GM23338 (cell line): ENCODE measurements around the gene SIRT1. TPM values are rescaled to one million over a fixed set of nuclear protein-coding genes. Genes with fewer than 3 reads are reported as not detected.

ENCODE experiments used
- ATAC-seq: fragments of 200-7000 bp; cut with Tn5 transposase; 3 replicates; pipeline ENCODE4 v1.9.1; 2020
- DNase-seq: peaks from one replicate; pipeline ENCODE4 v3.0.0-alpha.2; 2015; ENCODE audit warnings: low spot score
- H2AFZ ChIP-seq: fragments of 200-600 bp; sonication (generic); 2 replicates; pipeline ENCODE4 v1.8.0; 2016; ENCODE audit warnings: antibody characterized with exemption, mild to moderate bottlenecking, moderate library complexity
- H3F3A ChIP-seq: fragments of 200-600 bp; sonication (generic); replicated peaks from 2 replicates; pipeline ENCODE4 v1.8.0; 2017; ENCODE audit warnings: antibody characterized with exemption, mixed run types, low read depth
- H3K27ac ChIP-seq: fragments of 200-600 bp; sonication (generic); 2 replicates; pipeline ENCODE4 v1.6.1; 2016; ENCODE audit warnings: low read depth
- H3K27me3 ChIP-seq: fragments of 200-600 bp; sonication (generic); 2 replicates; pipeline ENCODE4 v1.8.0; 2016; ENCODE audit warnings: mild to moderate bottlenecking, mixed run types, moderate library complexity; ENCODE audit not compliant: insufficient read depth
- H3K36me3 ChIP-seq: fragments of 200-600 bp; sonication (generic); 2 replicates; pipeline ENCODE4 v1.8.0; 2016; ENCODE audit warnings: mild to moderate bottlenecking; ENCODE audit not compliant: insufficient read depth
- H3K4me1 ChIP-seq: fragments of 200-600 bp; sonication (generic); 2 replicates; pipeline ENCODE4 v1.8.0; 2016; ENCODE audit warnings: mild to moderate bottlenecking, moderate library complexity; ENCODE audit not compliant: insufficient read depth
- H3K4me2 ChIP-seq: fragments of 200-600 bp; sonication (generic); 2 replicates; pipeline ENCODE4 v1.7.1; 2017; ENCODE audit warnings: mixed run types
- H3K4me3 ChIP-seq: fragments of 200-600 bp; sonication (generic); 2 replicates; pipeline ENCODE4 v1.6.1; 2016; ENCODE audit warnings: mixed run types
- H3K79me2 ChIP-seq: fragments of 200-600 bp; sonication (generic); replicated peaks from 2 replicates; pipeline ENCODE4 v1.8.0; 2017; ENCODE audit warnings: mild to moderate bottlenecking; ENCODE audit not compliant: insufficient read depth
- H3K9me2 ChIP-seq: fragments of 200-600 bp; sonication (generic); 2 replicates; pipeline ENCODE4 v1.8.0; 2017; ENCODE audit not compliant: insufficient read depth
- H4K20me1 ChIP-seq: fragments of 200-600 bp; sonication (generic); replicated peaks from 2 replicates; pipeline ENCODE4 v1.8.0; 2017; ENCODE audit warnings: mild to moderate bottlenecking; ENCODE audit not compliant: insufficient read depth
- H3K27ac Mint-ChIP-seq: 2 replicates; pipeline ENCODE4 v1.8.0; 2020; ENCODE audit warnings: inconsistent platforms, mild to moderate bottlenecking, moderate library complexity, mixed read lengths
- H3K27me3 Mint-ChIP-seq: 3 replicates; pipeline ENCODE4 v1.8.0; 2022; ENCODE audit warnings: low read depth, mild to moderate bottlenecking, moderate library complexity, mixed read lengths, inconsistent platforms; ENCODE audit not compliant: insufficient read depth, poor library complexity
- H3K36me3 Mint-ChIP-seq: 3 replicates; pipeline ENCODE4 v1.8.0; 2021; ENCODE audit warnings: low read depth, mild to moderate bottlenecking, inconsistent platforms, moderate library complexity, mixed read lengths
- H3K4me1 Mint-ChIP-seq: 3 replicates; pipeline ENCODE4 v1.8.0; 2020; ENCODE audit warnings: mild to moderate bottlenecking, inconsistent platforms, mixed read lengths
- H3K4me3 Mint-ChIP-seq: 3 replicates; pipeline ENCODE4 v1.8.0; 2021; ENCODE audit warnings: moderate library complexity, mild to moderate bottlenecking, inconsistent platforms, mixed read lengths
- H3K9me3 Mint-ChIP-seq: 3 replicates; pipeline ENCODE4 v1.8.0; 2020; ENCODE audit warnings: moderate library complexity, mild to moderate bottlenecking, inconsistent platforms, mixed read lengths
- CREB1 ChIP-seq: fragments of 250-450 bp; sonication (Bioruptor Pico); IDR thresholded peaks from 2 replicates; pipeline ENCODE4 v1.5.0; 2020; ENCODE audit warnings: low read depth, mild to moderate bottlenecking, moderate library complexity
- CTCF ChIP-seq, 2 experiments: fragments of 200-600 bp in 1 of 2; sonication (generic) in 1 of 2; conservative IDR thresholded peaks; 2 replicates each; pipeline versions ENCODE4 v1.5.1 to v1.6.1; 2016 to 2017; ENCODE audit warnings: antibody characterized with exemption in 2 of 2, low read depth in 2 of 2, mild to moderate bottlenecking in 2 of 2, moderate library complexity in 1 of 2
- EZH2 ChIP-seq: fragments of 200-600 bp; sonication (generic); IDR thresholded peaks from one replicate; pipeline ENCODE4 v1.8.0; 2017; ENCODE audit warnings: antibody characterized with exemption, mild to moderate bottlenecking, low read depth; ENCODE audit not compliant: unreplicated experiment
- EZH2phosphoT487 ChIP-seq: fragments of 200-600 bp; sonication (generic); IDR thresholded peaks from one replicate; pipeline ENCODE4 v1.8.1; 2018; ENCODE audit warnings: antibody characterized with exemption; ENCODE audit not compliant: unreplicated experiment
- JUNB ChIP-seq: IDR thresholded peaks from one replicate; pipeline ENCODE4 v1.6.1; 2016; ENCODE audit warnings: antibody characterized with exemption; ENCODE audit not compliant: unreplicated experiment
- NANOG ChIP-seq: IDR thresholded peaks from 2 replicates; pipeline ENCODE4 v1.6.1; 2016; ENCODE audit warnings: antibody characterized with exemption, borderline replicate concordance
- POLR2AphosphoS5 ChIP-seq: IDR thresholded peaks from 2 replicates; pipeline ENCODE4 v1.6.1; 2016; ENCODE audit warnings: antibody characterized with exemption, low read depth
- STAT1 ChIP-seq: IDR thresholded peaks from one replicate; pipeline ENCODE4 v1.6.1; 2016; ENCODE audit warnings: antibody characterized with exemption; ENCODE audit not compliant: unreplicated experiment
- ZNF114 ChIP-seq: fragments of 250-450 bp; sonication (Bioruptor Pico); IDR thresholded peaks from 2 replicates; pipeline ENCODE4 v1.5.0; 2020; ENCODE audit warnings: mild to moderate bottlenecking, moderate library complexity
- ZNF331 ChIP-seq: fragments of 250-450 bp; sonication (Bioruptor Pico); IDR thresholded peaks from 2 replicates; pipeline ENCODE4 v1.5.0; 2020; ENCODE audit warnings: low read depth, mild to moderate bottlenecking, moderate library complexity
- polyA plus RNA-seq: library from polyadenylated mRNA; unstranded; fragments of >200 nt; fragmentation: Nextera tagmentation; extraction: Ambion mirVana; gene quantifications from 2 replicates; pipeline ENCODE4 v1.2.1, GENCODE V29; 2016
- total RNA-seq: library from RNA; depleted of rRNA; stranded (reverse); fragments of >200 nt; shearing (Covaris generic); gene quantifications from 2 replicates; pipeline ENCODE4 v1.2.3, GENCODE V29; 2014
- TF ChIP-seq, protein P1 (sequence below): IDR thresholded peaks from one replicate; pipeline ENCODE4 v1.6.1; 2018; ENCODE audit warnings: antibody characterized with exemption; ENCODE audit not compliant: unreplicated experiment
- TF ChIP-seq, protein P2 (sequence below): fragments of 250-450 bp; sonication (Bioruptor Pico); IDR thresholded peaks from 2 replicates; pipeline ENCODE4 v1.5.0; 2020; ENCODE audit warnings: mild to moderate bottlenecking, moderate library complexity
- TF ChIP-seq, protein P3 (sequence below): IDR thresholded peaks from 2 replicates; pipeline ENCODE4 v1.6.1; 2016; ENCODE audit warnings: antibody characterized with exemption

Gene SIRT1
- total and polyA plus RNA-seq, 2 experiments from 2014 or later, result 35.9 to 61.6 TPM

DNA sequence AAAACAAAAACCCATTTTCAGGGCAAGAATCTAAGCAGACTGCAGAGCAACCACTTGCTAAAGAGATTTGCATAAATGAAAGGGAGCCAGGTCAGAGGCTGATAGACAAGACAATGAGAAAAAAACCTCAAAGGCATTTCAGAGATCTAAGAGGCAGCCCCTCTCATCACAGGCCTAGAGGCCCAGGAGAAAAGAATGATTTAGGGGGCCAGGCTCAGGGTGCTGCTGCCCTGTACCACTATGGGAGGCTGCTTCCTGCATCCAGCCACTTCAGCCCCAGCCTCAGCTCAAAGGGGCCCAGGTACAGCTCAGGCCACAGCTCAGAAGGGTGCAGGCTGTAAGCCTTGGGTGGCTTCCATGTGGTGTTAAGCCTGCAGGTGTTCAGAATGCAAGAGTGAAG lies 42.7 kb upstream of the SIRT1 start:
- H3K9me3 Mint-ChIP-seq, result peaks cover 20% of the 10 kb centered on the region
- H3K27ac ChIP-seq, result no peak overlapping the region
- no peaks in the 10 kb centered on the region for H4K20me1 ChIP-seq
- ATAC-seq (no peak), DNase-seq (no peak)
- H3K4me1 ChIP-seq, result no peaks in the 10 kb centered on the region; the same call in 1 of the 2 replicates
- no peak overlapping the region for H3K4me3 ChIP-seq
- no peak overlapping the region for H3K4me2 ChIP-seq
- no peak overlapping the region for H2AFZ ChIP-seq
- TF ChIP-seq NANOG (no peak), CREB1 (no peak), ZNF114 (no peak), STAT1 (no peak), ZNF331 (CRISPR knock-in tag) (no peak), CTCF (conservative IDR thresholded peaks at IDR 0.05; ENCODE audit: low read depth in 2 of 2) (no peak), POLR2AphosphoS5 (no peak), EZH2phosphoT487 (no peak), EZH2 (no peak), JUNB (no peak)
- TF ChIP-seq, protein P1, sequence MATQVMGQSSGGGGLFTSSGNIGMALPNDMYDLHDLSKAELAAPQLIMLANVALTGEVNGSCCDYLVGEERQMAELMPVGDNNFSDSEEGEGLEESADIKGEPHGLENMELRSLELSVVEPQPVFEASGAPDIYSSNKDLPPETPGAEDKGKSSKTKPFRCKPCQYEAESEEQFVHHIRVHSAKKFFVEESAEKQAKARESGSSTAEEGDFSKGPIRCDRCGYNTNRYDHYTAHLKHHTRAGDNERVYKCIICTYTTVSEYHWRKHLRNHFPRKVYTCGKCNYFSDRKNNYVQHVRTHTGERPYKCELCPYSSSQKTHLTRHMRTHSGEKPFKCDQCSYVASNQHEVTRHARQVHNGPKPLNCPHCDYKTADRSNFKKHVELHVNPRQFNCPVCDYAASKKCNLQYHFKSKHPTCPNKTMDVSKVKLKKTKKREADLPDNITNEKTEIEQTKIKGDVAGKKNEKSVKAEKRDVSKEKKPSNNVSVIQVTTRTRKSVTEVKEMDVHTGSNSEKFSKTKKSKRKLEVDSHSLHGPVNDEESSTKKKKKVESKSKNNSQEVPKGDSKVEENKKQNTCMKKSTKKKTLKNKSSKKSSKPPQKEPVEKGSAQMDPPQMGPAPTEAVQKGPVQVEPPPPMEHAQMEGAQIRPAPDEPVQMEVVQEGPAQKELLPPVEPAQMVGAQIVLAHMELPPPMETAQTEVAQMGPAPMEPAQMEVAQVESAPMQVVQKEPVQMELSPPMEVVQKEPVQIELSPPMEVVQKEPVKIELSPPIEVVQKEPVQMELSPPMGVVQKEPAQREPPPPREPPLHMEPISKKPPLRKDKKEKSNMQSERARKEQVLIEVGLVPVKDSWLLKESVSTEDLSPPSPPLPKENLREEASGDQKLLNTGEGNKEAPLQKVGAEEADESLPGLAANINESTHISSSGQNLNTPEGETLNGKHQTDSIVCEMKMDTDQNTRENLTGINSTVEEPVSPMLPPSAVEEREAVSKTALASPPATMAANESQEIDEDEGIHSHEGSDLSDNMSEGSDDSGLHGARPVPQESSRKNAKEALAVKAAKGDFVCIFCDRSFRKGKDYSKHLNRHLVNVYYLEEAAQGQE, result no peak
- TF ChIP-seq, protein P2, sequence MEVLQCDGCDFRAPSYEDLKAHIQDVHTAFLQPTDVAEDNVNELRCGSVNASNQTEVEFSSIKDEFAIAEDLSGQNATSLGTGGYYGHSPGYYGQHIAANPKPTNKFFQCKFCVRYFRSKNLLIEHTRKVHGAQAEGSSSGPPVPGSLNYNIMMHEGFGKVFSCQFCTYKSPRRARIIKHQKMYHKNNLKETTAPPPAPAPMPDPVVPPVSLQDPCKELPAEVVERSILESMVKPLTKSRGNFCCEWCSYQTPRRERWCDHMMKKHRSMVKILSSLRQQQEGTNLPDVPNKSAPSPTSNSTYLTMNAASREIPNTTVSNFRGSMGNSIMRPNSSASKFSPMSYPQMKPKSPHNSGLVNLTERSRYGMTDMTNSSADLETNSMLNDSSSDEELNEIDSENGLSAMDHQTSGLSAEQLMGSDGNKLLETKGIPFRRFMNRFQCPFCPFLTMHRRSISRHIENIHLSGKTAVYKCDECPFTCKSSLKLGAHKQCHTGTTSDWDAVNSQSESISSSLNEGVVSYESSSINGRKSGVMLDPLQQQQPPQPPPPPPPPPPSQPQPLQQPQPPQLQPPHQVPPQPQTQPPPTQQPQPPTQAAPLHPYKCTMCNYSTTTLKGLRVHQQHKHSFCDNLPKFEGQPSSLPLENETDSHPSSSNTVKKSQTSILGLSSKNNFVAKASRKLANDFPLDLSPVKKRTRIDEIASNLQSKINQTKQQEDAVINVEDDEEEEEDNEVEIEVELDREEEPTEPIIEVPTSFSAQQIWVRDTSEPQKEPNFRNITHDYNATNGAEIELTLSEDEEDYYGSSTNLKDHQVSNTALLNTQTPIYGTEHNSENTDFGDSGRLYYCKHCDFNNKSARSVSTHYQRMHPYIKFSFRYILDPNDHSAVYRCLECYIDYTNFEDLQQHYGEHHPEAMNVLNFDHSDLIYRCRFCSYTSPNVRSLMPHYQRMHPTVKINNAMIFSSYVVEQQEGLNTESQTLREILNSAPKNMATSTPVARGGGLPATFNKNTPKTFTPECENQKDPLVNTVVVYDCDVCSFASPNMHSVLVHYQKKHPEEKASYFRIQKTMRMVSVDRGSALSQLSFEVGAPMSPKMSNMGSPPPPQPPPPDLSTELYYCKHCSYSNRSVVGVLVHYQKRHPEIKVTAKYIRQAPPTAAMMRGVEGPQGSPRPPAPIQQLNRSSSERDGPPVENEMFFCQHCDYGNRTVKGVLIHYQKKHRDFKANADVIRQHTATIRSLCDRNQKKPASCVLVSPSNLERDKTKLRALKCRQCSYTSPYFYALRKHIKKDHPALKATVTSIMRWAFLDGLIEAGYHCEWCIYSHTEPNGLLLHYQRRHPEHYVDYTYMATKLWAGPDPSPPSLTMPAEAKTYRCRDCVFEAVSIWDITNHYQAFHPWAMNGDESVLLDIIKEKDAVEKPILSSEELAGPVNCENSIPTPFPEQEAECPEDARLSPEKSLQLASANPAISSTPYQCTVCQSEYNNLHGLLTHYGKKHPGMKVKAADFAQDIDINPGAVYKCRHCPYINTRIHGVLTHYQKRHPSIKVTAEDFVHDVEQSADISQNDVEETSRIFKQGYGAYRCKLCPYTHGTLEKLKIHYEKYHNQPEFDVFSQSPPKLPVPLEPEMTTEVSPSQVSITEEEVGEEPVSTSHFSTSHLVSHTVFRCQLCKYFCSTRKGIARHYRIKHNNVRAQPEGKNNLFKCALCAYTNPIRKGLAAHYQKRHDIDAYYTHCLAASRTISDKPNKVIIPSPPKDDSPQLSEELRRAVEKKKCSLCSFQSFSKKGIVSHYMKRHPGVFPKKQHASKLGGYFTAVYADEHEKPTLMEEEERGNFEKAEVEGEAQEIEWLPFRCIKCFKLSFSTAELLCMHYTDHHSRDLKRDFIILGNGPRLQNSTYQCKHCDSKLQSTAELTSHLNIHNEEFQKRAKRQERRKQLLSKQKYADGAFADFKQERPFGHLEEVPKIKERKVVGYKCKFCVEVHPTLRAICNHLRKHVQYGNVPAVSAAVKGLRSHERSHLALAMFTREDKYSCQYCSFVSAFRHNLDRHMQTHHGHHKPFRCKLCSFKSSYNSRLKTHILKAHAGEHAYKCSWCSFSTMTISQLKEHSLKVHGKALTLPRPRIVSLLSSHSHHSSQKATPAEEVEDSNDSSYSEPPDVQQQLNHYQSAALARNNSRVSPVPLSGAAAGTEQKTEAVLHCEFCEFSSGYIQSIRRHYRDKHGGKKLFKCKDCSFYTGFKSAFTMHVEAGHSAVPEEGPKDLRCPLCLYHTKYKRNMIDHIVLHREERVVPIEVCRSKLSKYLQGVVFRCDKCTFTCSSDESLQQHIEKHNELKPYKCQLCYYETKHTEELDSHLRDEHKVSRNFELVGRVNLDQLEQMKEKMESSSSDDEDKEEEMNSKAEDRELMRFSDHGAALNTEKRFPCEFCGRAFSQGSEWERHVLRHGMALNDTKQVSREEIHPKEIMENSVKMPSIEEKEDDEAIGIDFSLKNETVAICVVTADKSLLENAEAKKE (CRISPR knock-in tag), result no peak
- TF ChIP-seq, protein P3, sequence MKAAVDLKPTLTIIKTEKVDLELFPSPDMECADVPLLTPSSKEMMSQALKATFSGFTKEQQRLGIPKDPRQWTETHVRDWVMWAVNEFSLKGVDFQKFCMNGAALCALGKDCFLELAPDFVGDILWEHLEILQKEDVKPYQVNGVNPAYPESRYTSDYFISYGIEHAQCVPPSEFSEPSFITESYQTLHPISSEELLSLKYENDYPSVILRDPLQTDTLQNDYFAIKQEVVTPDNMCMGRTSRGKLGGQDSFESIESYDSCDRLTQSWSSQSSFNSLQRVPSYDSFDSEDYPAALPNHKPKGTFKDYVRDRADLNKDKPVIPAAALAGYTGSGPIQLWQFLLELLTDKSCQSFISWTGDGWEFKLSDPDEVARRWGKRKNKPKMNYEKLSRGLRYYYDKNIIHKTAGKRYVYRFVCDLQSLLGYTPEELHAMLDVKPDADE, result no peak
- H3K4me1 Mint-ChIP-seq, result peaks cover 3% of the 10 kb centered on the region; the same call in 1 of the 3 replicates
- no peaks in the 10 kb centered on the region for H3F3A ChIP-seq
- H3K79me2 ChIP-seq, result no peaks in the 10 kb centered on the region
- no peaks in the 10 kb centered on the region for H3K27me3 ChIP-seq
- no peak overlapping the region for H3K4me3 Mint-ChIP-seq
- H3K27me3 Mint-ChIP-seq, result peaks cover 8% of the 10 kb centered on the region
- no peak overlapping the region for H3K27ac Mint-ChIP-seq
- no peaks in the 10 kb centered on the region for H3K36me3 ChIP-seq
- H3K9me2 ChIP-seq, result no peaks in the 10 kb centered on the region
- H3K36me3 Mint-ChIP-seq, result peaks cover 7% of the 10 kb centered on the region; the same call in 1 of the 3 replicates
